Activated CD4-positive, alpha-beta T cell treated with anti-CD3 and anti-CD28 coated beads for 48 hours (primary cell): ENCODE measurements around the gene BTBD9.

Experiments used
- DNase-seq: peaks from one replicate; pipeline ENCODE4 v3.0.0-alpha.2; 2020

The BTBD9 gene

DNA sequence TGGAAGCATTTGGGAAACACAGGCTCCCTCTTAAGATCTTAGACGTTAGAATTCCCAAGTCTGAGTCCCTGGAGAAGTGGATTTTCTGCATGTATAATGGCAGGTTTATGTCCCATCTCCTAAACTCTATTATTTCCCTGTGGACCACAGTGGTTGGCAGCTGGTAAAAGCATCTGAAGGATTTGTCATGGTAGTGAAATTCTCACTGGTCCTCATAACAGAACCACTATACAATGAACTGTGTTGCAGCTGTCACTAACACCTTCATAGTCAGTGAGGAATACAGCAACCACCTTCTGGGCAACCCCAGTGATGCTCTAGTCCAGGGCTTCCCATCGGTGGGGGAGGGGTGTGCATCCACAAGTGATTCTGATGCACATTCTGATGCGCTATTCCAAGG is 423.3 kb downstream of the BTBD9 start:
- no peak for DNase-seq

DNA sequence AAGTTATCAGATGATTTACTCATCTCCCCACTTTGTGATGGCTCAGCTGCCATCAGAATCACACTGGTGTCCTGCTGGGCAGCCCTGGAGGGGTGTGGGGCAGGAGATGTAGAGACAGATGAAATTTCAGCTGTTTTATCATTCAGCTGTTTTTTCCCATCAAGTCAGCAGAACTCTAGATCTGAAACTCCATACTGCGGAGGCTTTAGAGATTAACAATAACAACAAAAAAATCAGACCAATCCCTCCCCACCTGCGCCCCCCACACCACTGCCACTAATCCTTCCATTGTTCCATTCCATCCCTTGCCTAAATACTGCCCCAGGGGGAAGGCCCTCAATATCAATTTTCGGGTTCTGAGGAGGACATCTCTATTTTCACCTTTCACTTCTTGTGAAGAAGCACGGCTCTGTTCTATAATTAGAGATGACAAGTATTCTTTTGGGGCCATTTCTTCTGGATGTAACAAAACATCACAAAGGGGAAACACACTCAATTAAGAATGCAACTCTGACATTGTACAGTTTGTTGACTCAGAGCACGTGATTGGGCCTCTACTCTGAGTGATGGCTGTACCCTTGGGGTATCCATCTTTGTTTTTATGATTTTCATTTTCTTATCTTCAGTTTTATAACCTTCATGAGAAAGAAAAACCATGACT is 423.9 kb downstream of the BTBD9 start:
- no peak for DNase-seq

DNA sequence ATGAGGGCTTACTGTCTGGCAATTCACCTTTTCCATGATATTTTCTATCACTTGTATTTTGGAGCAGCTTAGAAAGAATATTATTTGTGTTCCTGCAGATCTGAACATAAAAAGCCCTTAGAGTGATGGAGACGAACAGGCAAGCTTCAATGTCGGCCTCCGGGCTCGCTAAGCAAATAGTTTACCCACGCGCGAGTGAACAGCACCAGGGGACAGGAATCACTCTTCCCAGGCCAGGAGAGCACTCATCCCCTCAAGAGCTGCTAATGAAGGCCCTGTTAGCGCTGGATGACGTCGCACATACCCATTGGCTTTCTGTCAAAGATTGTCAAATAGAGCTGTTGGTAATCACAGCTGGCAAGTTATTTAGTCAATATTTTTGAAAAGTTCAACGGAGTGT is 424.5 kb downstream of the BTBD9 start:
- no peak for DNase-seq

DNA sequence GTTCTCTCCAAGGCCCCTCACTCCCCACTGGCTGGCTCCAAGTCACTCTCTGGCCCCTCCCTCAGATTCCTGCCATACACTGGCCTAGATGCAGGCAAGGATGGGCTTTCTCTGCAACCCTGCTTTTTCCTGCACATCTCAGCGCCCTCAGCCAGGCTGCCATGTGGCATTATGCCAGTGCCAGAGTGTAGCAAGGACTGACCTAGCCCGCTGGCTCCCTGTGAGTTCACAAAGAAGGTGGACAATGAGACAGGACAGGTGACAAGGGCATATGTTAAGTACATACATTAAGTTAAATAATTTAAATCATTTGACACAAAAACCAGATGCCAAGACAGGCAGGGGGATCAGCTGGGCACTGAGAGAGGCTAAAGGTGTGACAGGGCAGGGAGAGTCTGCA is 425.6 kb downstream of the BTBD9 start:
- DNase-seq = no peak

DNA sequence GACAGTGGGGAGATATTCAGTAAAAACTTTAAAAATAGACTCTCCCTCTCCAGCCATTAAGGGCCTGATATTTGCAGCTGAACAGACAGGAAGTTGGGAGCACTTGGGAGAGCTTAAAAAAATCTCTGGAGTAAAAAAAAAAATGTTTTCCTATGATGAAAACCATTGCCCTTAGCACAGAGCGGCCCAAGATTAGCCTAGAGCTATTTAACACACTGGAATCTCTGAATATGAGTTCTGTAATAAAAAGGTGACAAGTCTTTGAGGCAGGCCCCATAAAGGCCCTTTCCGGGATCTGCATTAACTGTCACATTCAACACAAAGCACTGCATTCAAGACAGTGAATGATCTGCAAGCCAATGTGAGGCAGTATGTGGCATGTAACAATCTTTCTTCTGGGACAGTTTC is 426.5 kb downstream of the BTBD9 start:
- no peak for DNase-seq

DNA sequence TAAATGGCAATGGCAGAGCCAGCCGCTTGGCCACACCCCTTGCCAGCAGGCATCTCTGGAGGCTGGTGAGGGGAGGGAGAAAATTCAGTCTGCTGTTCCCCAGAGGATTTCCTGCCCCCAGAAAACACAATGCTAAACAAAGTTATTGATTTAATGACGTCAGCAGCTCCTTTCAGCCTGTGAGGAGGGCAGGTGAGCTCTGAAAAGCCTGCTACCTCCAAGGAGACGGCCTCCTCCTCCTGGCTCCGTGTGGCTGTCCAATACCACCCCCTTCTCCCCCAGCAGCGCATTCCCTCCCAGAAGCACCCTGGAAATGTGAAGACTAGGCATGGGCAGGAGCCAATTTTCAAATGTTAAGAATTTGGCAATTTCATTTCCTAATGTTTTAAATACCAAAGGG is 427.1 kb downstream of the BTBD9 start:
- DNase-seq = no peak

DNA sequence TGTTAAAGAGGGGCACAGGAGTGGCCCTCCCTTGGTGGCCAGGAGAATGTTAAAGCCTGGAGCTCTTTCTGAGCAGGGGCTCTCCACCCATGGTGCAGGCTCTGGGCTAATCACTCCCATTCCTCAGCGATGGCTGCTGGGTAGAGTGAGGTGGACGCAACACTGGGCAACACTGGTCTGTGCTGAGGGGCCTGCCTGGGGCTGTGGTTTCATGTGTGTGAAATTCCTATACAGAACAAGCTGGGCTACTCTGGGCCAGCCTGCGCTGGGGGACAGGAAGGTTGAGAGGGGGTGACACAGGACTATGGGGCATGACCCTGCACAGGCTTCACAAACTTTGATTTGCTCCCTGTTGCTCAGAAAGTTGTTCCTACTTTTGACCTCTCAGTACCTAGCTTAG is 427.6 kb downstream of the BTBD9 start:
- no peak for DNase-seq

DNA sequence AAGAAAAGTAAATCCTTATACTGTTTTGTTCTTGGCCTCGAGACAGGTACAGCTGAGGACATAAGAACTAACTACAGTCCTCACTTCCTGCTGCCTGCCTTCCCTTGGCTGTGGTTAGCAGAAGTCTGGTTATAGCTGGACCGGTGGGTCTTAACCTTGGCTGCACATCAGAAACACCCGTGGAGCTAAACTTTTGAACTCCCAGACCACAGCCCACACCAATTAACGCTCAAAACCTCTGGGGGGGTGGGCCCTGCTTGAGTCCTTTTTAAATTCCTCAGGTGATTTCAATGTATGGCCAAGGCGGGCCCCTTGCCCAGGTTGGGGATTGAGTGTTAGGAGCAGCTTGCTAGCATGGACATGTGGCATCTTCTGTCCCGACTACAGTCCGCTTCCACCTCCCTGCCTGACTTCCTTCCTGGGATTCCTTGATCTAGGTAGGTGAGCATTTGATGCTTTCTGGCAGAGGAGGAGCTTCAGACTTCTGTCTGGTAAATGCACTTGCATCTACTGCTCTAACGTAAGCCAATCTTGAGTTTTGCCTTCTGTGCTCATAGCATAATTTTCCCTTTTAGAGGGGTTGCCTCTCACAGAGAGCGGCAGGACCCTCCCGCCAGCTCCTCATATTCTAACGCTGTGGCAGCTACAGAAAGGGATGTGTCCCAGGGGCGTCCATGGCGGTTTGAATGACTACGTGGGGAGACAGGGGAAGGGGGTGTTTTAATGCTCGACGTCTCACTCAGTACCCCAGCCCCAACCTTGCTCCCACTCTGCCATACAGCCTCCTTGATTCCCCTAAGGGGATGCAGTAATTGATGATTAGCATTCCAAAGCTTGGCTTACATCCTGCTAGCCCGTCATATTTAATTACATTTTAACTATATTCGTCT is 430.1 kb downstream of the BTBD9 start:
- no peak for DNase-seq

DNA sequence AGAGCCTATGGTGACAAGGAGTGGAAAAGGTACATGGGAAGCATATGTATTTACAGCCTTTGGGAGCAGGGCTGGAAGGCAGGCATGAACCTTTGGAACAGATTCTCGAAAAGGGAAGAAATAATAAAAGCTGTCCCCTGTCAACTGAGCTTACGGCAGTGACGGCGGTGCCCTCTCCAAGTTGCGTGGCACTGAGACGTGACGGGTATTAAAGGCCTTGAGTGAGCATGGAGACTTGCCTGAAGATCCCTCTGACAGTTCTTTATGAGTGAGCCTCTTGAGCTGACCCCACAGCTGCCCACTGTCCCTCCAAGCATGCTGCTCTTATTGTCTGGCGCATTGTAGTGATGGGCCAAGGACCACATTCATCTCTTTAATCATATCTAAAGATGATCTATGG is 431.7 kb downstream of the BTBD9 start:
- no peak for DNase-seq

DNA sequence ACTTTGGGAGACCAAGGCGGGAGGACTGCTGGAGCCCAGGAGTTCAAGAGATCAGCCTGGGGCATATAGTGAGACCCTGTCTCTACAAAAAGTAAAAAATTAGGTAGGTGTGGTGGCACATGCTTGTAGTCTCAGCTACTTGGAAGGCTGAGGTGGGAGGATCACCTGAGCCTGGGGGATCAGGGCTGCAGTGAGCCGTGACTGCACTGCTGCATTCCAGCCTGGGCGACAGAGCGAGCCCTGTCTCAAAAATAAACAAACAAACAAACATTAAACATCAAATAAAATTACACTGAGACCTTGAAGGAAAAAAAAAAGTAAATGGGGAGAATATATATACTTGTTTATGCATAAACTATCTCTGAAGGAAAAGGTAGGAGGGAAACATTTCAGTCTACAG is 432.4 kb downstream of the BTBD9 start:
- DNase-seq = no peak

DNA sequence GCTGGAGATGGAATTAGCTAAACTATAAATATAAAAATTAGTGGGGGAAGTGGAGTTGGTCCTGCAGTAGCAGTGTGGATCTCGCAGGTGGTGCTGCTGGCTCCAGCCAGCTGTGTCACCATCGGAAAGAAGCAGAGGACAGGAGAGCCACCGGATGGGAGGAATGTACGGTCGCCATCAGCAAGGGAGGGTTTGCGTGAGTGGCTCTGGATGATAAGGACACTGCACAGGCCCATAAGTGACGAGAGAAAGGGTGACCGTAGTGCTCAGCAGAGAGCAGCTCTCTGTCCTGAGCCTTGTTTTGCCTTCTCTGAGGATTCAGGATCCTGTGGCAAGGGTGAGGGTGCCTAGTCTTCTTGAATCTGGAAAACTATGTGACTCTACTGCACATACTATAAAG is 441.5 kb downstream of the BTBD9 start:
- DNase-seq = no peak

DNA sequence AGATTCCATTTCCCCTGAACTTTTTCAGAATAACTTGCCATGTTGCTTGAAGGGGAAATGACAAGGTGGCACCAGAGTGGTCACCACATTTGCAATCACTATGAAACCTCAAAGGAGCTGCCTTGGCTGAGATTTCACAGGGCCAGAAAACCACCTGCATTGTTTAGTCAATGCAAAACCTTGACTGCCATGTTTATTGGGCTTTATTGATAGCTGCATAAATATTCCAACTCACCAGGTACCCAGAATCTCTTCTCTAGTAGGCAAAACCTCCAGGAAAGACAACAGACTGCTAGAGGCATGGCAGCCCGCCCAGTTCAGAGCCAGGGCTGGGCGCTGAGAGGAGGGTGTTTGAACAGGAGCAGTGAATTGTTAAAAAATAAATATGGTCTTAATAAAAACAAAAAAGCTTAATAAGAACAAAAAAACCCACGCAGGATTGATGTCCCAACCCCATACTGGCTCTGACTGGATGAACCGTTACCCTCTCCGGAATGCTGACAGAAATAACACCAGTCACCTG is 444.6 kb downstream of the BTBD9 start:
- DNase-seq = no peak

DNA sequence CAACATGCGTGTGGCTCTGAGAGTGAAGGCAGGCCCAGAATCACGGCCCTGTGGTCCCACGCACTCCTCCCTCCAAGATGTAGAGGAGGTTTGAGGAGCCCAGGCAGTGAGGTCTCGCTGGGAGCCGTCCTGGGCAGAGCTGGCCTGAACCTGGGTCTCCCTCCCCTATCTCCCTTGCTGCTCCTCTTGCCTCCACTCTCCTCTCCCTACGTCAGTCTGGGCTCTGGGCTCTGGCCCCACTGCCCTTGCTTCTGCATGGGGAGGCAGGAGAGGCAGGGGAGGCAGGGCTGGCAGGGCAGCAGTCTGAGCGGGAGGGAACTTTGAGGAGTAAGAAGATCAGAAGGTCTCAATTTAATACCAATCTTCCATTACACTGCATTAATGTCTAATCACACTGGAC is 445.1 kb downstream of the BTBD9 start:
- no peak for DNase-seq

DNA sequence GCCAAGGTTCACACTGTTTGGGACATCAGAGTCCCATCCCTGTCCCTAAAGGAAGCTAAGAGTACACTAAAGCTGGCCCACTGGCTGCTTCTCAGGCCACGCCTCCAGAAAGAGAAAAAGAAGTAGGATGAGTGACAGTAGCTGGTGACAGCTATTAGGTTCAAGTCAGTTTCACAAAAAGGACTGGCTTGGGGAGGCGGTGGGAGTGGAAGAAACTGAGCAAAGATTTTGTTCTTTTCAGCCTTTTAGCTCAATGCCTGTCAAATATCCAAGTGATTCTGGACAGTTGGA is 445.5 kb downstream of the BTBD9 start:
- no peak for DNase-seq

DNA sequence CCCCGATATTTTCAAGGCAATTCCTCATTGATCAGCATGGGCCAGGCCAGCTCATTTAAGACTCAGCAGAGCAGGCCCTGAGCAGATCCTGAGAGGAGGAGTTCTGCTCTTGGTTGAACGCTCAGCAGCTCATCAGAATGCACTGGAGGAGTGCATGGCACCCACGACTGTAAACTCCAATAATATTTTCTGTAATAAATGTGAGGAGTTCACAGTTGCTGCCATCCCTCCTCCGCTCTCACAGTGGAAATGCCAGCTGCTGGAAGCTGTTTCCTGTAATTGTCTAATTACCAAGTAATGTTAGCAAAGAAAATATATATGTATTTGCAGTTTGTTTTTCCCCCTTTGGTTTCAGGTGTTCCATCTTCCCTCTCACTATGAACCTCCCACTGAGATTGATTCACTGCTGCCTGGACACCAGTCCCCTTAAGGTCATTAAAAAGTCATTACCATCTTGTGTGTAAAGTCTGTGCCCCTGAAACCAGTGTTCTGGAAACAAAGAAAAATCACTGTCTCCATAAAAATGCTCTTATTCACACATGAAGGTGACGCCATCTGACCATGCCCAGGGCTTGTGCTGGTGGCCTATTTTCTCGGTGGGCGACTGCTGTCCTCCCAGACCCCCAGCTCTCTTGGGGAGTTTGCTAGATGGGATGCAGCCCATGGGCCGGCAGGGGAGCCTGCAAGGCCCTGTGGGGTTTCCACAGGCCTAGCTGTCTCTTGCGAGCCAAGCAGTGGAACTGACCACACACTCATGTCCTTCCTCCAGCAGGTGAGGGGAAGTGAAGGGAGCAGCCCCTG is 446.0 kb downstream of the BTBD9 start:
- DNase-seq = no peak

DNA sequence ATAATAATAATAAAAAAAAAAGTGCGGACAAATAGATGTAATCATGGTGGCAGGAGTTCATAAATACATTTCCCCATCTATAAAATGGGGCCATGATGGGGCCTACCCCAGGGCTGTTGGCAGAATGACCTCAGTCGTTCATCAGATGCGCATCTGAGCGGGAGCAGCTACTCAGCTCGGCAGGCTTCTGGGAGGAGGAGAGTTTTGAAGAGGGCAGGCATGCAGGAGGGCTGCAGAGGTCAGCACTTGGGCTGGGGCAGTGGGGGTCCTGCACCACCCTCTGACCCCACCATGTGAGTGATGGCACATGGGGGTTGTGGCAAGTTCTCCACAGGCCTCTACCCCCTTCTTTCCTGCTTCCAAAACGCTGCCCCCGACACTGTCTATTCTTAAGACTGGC is 446.7 kb downstream of the BTBD9 start:
- DNase-seq = no peak

DNA sequence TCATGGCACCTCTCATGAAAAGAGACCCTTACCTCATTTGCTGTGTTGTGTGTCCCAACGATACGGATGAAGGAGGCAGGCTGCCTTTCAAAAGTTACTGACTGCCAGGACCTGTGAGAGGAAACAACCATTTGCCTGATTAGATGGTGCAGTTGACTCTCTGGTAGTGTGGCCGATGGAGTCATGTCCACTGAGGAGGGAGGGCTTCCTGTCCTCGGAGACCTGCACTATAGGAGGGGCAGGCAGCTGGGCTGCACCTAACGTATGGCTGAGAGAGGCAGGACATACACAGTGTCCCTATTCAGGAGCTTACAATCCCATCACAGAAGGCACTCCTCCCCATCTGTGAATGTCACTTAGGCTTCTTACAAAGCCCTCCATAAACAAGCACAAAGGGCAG is 447.2 kb downstream of the BTBD9 start:
- no peak for DNase-seq

DNA sequence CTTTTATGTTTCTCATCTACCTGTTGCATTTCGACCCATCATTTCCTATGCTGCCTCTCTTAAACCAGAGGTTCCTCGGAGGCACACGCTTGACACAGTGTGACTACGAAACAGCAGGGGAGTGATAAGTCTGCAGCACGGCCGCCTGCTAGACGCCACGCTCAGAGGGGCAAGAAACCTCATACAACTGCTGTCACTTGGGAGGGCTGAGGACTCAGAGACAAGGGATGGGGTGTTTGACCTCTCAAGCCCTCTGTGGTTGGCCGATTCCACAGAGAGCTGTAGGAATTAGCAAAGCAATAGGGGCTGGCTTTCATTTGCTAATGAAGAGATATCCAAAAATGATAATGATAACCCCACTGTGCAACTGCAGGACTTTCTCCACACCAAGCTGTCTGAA is 447.7 kb downstream of the BTBD9 start:
- DNase-seq = no peak

DNA sequence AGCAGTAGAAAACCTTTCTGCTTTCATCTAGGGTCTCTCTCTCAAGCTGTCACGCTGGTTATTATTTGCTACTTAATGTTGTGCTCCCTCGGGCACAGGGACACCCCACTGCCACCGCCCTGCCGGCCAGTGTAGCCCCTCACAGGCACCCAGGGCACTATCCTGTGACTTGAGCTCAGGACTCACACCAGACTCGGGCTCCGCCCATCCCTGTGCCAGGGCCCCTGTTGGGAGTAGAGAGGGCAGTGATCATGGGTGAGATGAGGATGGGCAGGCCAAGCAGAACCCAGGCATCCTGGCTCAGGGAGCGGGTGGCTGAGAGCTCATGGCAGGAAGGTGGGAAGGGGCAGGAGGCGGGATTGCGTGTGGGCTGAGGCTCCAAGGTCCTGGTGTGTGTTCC is 448.3 kb downstream of the BTBD9 start:
- no peak for DNase-seq

DNA sequence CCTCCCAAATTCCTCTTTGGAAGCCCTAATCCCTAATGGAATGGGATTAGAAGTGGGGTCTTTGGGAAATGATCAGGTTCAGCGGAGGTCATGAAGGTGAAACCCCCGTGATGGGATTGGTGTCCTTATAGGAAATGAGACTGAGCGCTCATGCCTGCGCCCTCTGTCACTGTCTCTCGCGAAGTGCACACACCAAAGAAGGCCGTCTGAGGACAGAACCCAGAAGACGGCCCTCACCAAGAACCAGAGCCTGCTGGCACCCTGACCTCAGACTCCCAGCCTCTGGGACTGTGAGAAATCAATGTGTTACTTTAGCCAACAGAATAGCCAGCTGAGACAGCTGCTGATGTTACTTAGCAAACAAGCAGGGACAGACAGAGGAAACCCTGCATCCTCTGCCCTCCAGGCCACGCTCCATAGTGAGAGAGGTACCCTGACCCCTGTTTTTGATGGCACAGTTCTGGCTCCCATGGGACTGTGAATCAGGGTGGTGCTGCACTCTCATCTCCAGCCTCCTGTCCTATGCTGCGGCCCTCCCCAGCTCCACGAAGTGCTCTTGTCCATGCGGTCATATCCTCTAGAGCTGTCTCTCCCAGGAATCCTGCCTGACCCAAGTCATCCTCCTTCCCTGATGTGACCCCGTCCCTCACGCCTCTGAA is 450.9 kb downstream of the BTBD9 start:
- no peak for DNase-seq

DNA sequence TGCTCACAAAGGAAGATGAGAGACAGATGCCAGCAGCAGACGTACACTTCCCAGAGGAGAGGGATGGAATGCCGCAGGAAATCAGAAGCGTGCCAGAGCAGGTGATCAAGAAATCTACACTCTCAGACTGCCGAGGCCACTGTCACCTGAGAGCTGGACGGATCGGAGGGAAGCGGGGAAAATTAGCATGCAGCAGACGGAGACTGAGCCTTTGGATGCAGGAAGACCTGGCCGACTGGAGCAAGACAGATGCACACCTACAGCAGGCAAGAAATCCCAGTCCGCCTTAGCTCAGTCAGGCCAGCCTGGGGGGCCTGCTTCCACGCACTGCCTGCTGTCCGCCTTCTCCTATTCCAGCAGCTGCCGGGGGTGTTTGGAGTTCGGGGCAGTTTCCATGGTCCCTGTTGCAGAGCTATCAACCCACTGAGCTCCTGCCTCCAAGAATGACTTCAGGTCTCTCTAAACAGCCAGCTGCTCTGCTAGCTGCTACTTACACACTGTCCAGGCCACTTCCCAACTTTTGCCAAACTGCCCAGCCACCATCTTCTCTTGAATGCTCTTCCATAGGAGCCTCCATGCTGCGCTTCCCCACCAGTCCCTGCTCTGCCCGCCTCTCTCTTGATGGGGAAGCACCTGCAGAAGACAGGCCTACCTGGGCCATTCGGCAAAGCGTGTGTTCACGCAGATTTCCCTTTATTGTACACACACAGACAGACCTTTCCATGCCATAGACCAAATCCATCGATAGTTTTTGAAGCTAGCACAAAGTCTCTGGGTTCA is 451.7 kb downstream of the BTBD9 start:
- DNase-seq = no peak

DNA sequence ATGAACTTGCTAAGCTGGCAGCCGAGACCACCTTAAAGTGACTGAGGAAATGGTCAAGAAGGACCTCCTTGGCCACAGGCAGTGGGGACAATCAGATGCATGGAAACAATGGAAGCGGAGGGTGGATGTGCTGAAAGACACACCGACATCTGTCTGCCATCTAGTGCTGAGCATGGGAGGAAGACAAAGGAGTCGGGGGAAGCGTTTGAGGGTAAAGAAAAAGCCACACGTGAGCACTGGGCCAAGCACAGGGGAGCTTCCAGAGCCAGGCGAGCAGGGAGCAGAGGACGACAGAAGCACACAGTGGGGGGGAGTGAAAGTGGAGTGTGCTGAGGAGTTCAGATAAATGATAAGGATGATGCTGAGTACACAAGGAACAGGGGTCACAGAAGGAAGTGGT is 452.4 kb downstream of the BTBD9 start:
- no peak for DNase-seq
